HCT116 (cell line): ENCODE measurements around the gene PLEKHA6.

Experiments used
- CBX3 ChIP-seq: IDR thresholded peaks from 2 replicates; pipeline ENCODE4 v1.6.1; 2012; ENCODE audit warnings: low read depth
- CTCF ChIP-seq, 3 experiments: fragments of 200-600 bp in 1 of 3; sonication (generic) in 1 of 3; IDR thresholded peaks in 2 of 3; conservative IDR thresholded peaks in 1 of 3; 2 replicates each; pipeline ENCODE4 v1.5.1; 2012 to 2017; ENCODE audit warnings: low read depth in 2 of 3, low read length in 2 of 3, antibody characterized with exemption in 1 of 3, borderline replicate concordance in 1 of 3, control low read depth in 1 of 3, mild to moderate bottlenecking in 1 of 3, mixed read lengths in 1 of 3, mixed run types in 1 of 3, moderate library complexity in 1 of 3; ENCODE audit not compliant: insufficient read depth in 1 of 3
- EZH2 ChIP-seq: fragments of 200-600 bp; sonication (generic); IDR thresholded peaks from 2 replicates; pipeline ENCODE4 v1.6.1; 2017; ENCODE audit warnings: antibody characterized with exemption, mixed run types
- EZH2phosphoT487 ChIP-seq: fragments of 200-600 bp; IDR thresholded peaks from 2 replicates; pipeline ENCODE4 v1.6.1; 2018; ENCODE audit warnings: antibody characterized with exemption, borderline replicate concordance
- MAX ChIP-seq: IDR thresholded peaks from 2 replicates; pipeline ENCODE4 v1.6.1; 2012
- POLR2A ChIP-seq: IDR thresholded peaks from 2 replicates; pipeline ENCODE4 v1.7.0; 2011; ENCODE audit warnings: borderline replicate concordance; ENCODE audit not compliant: insufficient read depth, insufficient read length; ENCODE audit errors: extremely low read depth
- POLR2AphosphoS5 ChIP-seq: IDR thresholded peaks from 2 replicates; pipeline ENCODE4 v1.6.1; 2011; ENCODE audit warnings: mild to moderate bottlenecking, low read depth, low read length, moderate library complexity
- REST ChIP-seq: IDR thresholded peaks from 2 replicates; pipeline ENCODE4 v1.6.1; 2012; ENCODE audit warnings: low read depth
- SIN3A ChIP-seq: IDR thresholded peaks from 2 replicates; pipeline ENCODE4 v1.6.1; 2012; ENCODE audit warnings: low read depth
- SP1 ChIP-seq: IDR thresholded peaks from 2 replicates; pipeline ENCODE4 v1.6.1; 2012; ENCODE audit warnings: low read depth
- SRF ChIP-seq: IDR thresholded peaks from 2 replicates; pipeline ENCODE4 v1.6.1; 2012; ENCODE audit warnings: low read depth
- TCF7L2 ChIP-seq: IDR thresholded peaks from 2 replicates; pipeline ENCODE4 v1.7.0; 2011; ENCODE audit warnings: borderline replicate concordance, inconsistent platforms; ENCODE audit not compliant: insufficient read depth, insufficient read length; ENCODE audit errors: extremely low read depth

GRCh38 chr1:204384636-204385352 lies 25.1 kb upstream of the PLEKHA6 start:
- TF ChIP-seq CTCF (IDR thresholded peaks at IDR 0.05 in 2 of 3, conservative IDR thresholded peaks at IDR 0.05 in 1 of 3; ENCODE audit: borderline replicate concordance in 1 of 3, insufficient read depth in 1 of 3, low read depth in 2 of 3, low read length in 2 of 3) (no peak), POLR2A (no peak), EZH2 (no peak), REST (no peak), MAX (no peak), TCF7L2 (no peak), SRF (no peak), SP1 (no peak), POLR2AphosphoS5 (no peak), CBX3 (no peak), EZH2phosphoT487 (no peak), SIN3A (no peak)
